GM18873 (cell line): ENCODE results near the gene EYA2.

ENCODE experiments used
- ATAC-seq: cut with Tn5 transposase; IDR thresholded peaks from one replicate; pipeline ENCODE4 v1.9.1; 2021; ENCODE audit warnings: mild to moderate bottlenecking, moderate library complexity, moderate number of reproducible peaks; ENCODE audit not compliant: unreplicated experiment, low FRiP score

EYA2 gene

DNA sequence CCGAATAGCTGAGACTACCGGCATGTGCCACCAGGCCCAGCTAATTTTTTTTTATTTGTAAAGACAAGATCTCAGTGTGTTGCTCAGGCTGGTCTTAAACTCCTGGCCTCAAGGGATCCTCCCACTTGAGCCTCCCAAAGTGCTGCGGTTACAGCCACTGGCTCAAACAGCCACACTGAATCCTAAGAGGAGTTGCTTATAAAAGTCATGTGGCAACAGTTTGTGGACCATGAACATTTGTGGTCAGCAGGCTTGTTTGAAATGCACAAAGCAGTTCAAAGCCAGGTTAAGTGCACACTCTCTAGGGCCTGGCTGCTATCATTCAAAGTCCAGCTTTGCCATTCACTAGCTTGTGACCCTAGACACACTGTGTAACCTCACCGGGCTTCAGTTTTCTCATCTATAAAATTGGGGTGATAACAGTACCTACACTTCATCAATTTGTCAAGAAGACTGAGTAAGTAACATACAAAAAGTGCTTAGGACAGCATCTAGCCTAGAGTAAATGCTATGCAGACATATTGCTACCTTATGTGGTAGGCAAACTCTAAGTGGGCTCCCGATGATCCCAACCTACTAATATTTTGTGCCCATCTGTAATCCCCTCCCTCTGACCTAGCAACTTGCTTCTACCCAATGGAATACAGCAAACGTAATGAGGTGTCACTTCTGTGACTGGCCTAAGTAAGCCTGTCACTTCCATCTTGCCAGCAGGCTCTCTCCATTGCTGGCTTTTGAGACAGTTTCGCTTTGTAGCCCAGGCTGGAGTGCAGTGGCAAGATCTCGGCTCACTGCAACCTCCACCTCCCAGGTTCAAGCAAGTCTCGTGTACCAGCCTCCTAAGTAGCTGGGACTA, 338.9 kb downstream of the EYA2 start:
- no peak for ATAC-seq

DNA sequence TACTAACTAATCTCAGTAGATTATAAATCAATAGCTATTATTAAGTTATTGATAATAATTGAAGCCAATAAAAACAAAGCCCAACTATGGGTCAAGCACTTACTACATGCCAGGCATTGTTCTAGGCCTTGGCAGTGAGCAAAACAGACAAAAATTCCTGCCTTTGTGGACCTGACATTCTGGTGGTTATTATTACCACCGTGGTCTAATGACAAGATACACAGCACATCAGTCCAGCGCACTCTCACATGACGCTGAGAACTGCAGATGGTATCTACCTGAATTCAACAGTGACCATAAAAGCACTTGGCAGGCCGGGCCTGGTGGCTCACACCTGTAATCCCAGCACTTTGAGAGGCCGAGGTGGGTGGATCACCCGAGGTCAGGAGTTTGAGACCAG, 340.5 kb downstream of the EYA2 start:
- no peak for ATAC-seq

DNA sequence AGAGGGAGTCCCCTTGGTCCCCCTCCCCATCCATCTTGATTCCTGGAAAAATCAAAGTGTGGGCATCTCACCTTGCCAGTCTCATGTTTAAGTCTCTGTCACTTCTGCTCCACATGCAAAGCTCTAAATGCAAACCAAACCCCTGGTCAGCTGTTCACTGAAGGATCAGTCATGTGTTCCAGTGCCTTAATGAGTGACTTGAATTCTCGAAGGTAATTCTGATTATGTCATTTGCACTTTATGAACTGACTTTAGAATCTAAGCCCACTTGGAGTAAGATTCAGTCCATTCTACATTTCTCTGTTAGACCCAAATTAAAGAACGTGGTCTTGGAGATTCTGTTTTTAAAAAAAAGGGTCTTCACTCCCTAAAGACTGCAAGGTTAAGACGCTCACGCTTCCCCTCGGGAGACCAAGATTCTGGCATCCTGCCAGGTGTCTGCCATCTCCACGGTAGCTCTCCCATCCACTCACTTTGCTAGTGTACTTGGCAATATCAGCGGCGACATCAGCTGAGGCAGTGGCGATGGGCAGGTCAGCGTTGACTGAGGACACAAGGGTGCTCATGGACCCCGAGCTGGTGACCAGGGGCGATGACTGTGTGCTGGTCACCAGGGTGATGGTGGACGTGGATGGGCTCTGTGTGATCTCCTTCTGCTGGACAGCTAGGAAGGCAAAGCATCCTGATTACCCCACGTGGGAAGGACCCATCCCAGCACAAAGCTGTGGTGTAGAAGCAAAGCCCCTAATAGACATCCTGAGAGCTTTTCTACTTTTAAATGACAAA, 341.4 kb downstream of the EYA2 start:
- no peak for ATAC-seq

DNA sequence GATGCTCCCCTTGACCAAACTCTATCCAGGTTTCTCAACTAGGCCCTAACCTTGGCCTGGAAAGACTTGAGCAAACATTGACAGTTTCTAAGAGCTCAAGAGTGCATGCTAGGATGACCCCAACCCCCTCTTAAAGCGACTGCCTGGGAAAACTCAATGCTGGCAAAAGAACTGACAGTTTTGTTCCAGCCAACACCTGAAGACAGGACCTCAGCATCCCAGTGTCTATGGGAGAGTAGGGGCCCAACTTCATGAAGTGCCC, 341.9 kb downstream of the EYA2 start:
- ATAC-seq = no peak

DNA sequence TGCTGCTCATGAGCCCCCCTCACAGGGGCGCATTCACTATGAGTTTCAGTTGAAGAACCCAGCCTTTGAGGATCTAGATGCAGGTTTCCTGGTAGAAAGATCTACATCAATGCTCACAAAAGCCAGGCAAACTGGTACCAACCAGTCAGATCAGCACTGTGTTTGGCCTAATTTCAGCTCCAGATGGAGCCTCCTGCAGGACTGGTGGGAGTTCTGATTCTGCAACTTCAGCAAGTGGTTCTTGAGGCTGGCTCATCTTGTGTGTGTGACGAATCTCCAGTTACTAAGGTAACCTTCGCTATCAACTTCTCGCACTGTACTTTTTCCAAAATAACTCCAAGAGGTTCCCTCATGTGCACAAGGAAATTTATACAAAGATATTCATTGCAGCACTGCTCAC, 343.1 kb downstream of the EYA2 start:
- no peak for ATAC-seq
